Measurements from ENCODE around the gene TLE5.

TLE5 gene

DNA sequence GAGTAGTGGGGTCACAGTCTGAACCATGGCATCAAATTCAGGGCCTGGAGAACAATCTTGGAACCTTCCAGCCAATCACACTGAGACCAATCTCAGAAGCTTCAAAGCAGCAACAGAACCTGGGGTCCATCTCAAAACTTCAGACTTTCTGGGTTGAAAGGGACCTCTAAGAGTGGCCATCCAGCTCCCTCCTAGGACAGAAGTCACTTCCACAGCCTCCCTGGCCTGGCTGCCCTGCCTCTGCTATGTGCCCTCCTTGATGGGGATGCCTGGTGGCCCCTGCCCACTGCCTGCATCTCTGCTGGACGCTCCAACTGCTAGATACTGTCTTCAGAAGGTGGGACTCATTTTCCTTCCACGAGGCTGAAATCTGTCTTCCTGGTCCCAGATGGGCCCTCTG, 35.0 kb downstream of the TLE5 start:
- TF ChIP-seq, protein P1, sequence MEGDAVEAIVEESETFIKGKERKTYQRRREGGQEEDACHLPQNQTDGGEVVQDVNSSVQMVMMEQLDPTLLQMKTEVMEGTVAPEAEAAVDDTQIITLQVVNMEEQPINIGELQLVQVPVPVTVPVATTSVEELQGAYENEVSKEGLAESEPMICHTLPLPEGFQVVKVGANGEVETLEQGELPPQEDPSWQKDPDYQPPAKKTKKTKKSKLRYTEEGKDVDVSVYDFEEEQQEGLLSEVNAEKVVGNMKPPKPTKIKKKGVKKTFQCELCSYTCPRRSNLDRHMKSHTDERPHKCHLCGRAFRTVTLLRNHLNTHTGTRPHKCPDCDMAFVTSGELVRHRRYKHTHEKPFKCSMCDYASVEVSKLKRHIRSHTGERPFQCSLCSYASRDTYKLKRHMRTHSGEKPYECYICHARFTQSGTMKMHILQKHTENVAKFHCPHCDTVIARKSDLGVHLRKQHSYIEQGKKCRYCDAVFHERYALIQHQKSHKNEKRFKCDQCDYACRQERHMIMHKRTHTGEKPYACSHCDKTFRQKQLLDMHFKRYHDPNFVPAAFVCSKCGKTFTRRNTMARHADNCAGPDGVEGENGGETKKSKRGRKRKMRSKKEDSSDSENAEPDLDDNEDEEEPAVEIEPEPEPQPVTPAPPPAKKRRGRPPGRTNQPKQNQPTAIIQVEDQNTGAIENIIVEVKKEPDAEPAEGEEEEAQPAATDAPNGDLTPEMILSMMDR (IDR thresholded peaks at IDR 0.05; ENCODE audit: control insufficient read depth, insufficient read depth, low read depth, low read length, missing control alignments): no peak
- no peak overlapping the region for H3K4me3 ChIP-seq (ENCODE audit: control insufficient read depth, low read depth, low read length)
- DNase-seq (ENCODE audit: low read depth): no peak

DNA sequence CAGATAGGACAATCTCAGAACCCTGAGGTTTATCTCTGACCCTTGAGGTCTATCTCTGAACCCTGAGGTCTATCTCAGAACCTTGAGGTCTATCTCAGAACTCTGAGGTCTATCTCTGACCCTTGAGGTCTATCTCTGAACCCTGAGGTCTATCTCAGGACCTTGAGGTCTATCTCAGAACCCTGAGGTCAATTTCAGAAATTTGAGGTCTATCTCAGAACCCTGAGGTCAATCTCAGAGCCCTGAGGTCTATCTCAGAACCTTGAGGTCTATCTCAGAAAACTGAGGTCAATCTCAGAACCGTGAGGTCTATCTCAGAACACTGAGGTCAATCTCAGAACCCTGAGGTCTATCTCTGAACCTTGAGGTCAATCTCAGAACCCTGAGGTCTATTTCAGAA, 35.5 kb downstream of the TLE5 start:
- DNase-seq (ENCODE audit: low read depth): no peak

DNA sequence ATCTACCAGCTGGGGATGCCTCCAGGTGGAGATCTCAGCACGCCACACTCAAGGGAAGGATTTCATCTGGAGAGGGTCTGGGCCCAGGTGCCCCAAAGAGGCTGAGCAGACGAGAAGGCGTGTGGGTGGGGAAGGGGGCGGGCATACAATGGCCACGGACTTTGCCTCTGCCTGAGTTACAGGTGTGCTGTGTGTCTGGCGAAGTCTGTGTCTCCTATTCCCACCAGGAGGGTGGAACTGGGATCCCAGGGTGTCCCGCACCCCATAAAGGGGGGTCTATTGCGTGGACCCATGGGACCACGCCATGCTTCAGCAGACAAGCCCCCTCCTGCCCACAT, 36.8 kb downstream of the TLE5 start:
- TF ChIP-seq, protein P1 (IDR thresholded peaks at IDR 0.05; ENCODE audit: control insufficient read depth, insufficient read depth, low read depth, low read length, missing control alignments): no peak
- H3K4me3 ChIP-seq (ENCODE audit: control insufficient read depth, low read depth, low read length): no peak overlapping the region
- DNase-seq (ENCODE audit: low read depth): no peak

More for the DNA sequence above, 35.5 kb downstream of the TLE5 start:
- TF ChIP-seq, protein P1 (IDR thresholded peaks at IDR 0.05; ENCODE audit: control insufficient read depth, insufficient read depth, low read depth, low read length, missing control alignments): no peak
- H3K4me3 ChIP-seq (ENCODE audit: control insufficient read depth, low read depth, low read length): no peak overlapping the region

DNA sequence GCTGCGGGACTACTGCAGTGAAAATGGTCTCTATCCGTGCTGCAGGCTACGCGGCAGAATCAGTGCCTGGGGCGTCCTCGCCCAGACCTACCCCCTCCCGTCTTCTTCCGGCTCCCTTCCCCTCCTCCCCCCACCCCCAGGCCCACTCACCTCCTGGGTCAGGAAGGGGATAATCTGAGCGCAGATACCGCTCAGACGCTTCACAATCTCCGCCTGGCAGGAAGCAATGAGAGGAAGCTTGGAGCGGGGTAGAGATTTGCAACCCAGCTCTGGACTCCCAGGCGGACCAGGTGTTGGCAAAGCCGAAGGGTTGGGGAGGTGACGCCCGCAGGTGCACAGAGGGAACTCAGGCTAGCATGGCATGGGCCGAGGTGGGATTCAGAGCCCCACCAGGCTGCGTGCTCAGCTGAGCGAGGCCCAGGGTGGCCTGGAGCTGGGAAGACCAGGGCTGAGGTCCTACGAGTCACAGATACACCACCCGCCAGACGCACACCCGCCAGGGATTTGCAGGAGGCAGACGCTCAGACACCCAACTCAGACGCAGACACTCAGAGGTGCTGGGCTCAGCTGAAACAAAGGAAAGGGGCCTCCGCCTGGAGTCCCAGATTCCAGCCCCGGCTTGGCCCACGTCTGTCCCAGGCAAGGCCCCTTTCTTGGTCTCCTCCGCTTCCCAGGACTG, 37.3 kb downstream of the TLE5 start:
- TF ChIP-seq, protein P1 (IDR thresholded peaks at IDR 0.05; ENCODE audit: control insufficient read depth, insufficient read depth, low read depth, low read length, missing control alignments): no peak
- DNase-seq (ENCODE audit: low read depth): no peak
- H3K4me3 ChIP-seq (ENCODE audit: control insufficient read depth, low read depth, low read length): no peak overlapping the region

DNA sequence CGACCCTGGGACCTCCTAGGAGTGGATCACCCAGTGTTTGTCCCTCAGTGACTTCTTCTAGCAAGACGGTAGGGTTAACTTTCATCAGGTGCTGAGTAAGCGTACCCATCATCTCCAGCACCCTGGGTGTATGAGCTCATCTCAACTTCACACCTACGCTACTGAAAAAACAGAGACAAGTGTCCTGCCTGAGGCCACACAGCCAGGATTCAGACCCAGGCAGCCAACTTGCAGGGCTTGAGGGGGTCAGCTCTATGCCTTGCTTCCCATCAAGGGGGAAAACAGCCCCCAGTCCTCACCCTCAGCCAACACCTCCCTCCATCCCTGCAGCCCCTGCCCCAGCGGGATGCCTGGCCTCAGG, 37.8 kb downstream of the TLE5 start:
- no peak overlapping the region for H3K4me3 ChIP-seq (ENCODE audit: control insufficient read depth, low read depth, low read length)
- DNase-seq (ENCODE audit: low read depth): no peak
- TF ChIP-seq, protein P1 (IDR thresholded peaks at IDR 0.05; ENCODE audit: control insufficient read depth, insufficient read depth, low read depth, low read length, missing control alignments): no peak

DNA sequence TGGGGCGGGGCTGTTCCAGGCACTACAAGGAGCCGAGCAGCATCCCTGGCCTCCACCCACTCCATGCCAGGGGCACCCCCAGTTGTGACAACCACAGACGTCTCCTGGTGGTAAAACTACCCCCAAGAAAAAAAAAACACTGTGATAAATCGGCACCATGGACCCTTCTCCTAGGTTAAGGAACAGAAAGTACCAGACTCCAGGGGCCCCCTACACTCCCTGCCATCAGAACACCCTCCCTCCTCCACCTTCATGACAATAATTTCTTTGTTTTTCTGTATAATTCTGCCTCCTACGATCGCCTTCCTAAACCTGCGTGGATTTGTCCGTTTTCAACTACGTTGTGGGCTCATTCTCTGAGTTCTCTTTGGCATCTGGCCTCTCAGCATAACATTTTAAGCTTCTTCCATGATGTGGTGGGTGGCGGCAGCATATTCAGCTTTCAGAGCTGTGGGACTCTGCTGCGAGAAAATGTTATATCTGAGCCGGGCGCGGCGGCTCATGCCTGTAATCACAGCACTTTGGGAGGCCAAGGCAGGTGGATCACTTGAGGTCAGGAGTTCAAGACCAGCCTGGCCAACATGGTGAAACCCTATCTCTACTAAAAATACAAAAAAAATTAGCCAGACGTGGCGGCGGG, 41.9 kb downstream of the TLE5 start:
- H3K4me3 ChIP-seq (ENCODE audit: control insufficient read depth, low read depth, low read length): no peak overlapping the region
- TF ChIP-seq, protein P1 (IDR thresholded peaks at IDR 0.05; ENCODE audit: control insufficient read depth, insufficient read depth, low read depth, low read length, missing control alignments): no peak
- no peak for DNase-seq (ENCODE audit: low read depth)
